Neural progenitor cell (in vitro differentiated cells): ENCODE results near the gene ARHGEF18. TPM values are rescaled to one million over a fixed set of nuclear protein-coding genes. Genes with fewer than 3 reads are reported as not detected.

ENCODE experiments used
- DNase-seq: peaks from one replicate; pipeline ENCODE4 v3.0.0-alpha.2; 2016; ENCODE audit warnings: low spot score
- H2AFZ ChIP-seq: fragments of 200-600 bp; sonication (generic); replicated peaks from 2 replicates; pipeline ENCODE4 v1.6.1; 2016; ENCODE audit warnings: antibody characterized with exemption
- H3F3A ChIP-seq: fragments of 200-600 bp; sonication (generic); 2 replicates; pipeline ENCODE4 v1.6.1; 2016; ENCODE audit warnings: antibody characterized with exemption, low read depth
- H3K27ac ChIP-seq: fragments of 200-600 bp; sonication (generic); 2 replicates; pipeline ENCODE4 v1.5.1; 2016; ENCODE audit warnings: mild to moderate bottlenecking
- H3K27me3 ChIP-seq: fragments of 200-600 bp; sonication (generic); 2 replicates; pipeline ENCODE4 v1.6.1; 2016; ENCODE audit warnings: mild to moderate bottlenecking, moderate library complexity
- H3K36me3 ChIP-seq: fragments of 200-600 bp; sonication (generic); 2 replicates; pipeline ENCODE4 v1.5.1; 2016
- H3K4me1 ChIP-seq: fragments of 200-600 bp; sonication (generic); 2 replicates; pipeline ENCODE4 v1.6.1; 2016; ENCODE audit warnings: mixed run types
- H3K4me2 ChIP-seq: fragments of 200-600 bp; sonication (generic); 2 replicates; pipeline ENCODE4 v1.6.1; 2016
- H3K4me3 ChIP-seq: fragments of 200-600 bp; sonication (generic); 2 replicates; pipeline ENCODE4 v1.5.1; 2016
- H3K79me2 ChIP-seq: fragments of 200-600 bp; sonication (generic); 2 replicates; pipeline ENCODE4 v1.6.1; 2016; ENCODE audit warnings: low read depth
- H3K9ac ChIP-seq: fragments of 200-600 bp; sonication (generic); 2 replicates; pipeline ENCODE4 v1.6.1; 2016
- H3K9me3 ChIP-seq: fragments of 200-600 bp; sonication (generic); 2 replicates; pipeline ENCODE4 v1.5.1; 2016; ENCODE audit warnings: low read depth
- H4K20me1 ChIP-seq: fragments of 200-600 bp; sonication (generic); 2 replicates; pipeline ENCODE4 v1.6.1; 2016; ENCODE audit warnings: low read depth
- H3K27ac Mint-ChIP-seq: 3 replicates; pipeline ENCODE4 v1.8.0; 2021; ENCODE audit warnings: mixed read lengths
- H3K27me3 Mint-ChIP-seq: 2 replicates; pipeline ENCODE4 v1.8.0; 2022; ENCODE audit warnings: low read depth, mild to moderate bottlenecking, inconsistent platforms, moderate library complexity, mixed read lengths; ENCODE audit not compliant: insufficient read depth
- H3K36me3 Mint-ChIP-seq: 3 replicates; pipeline ENCODE4 v1.8.0; 2021; ENCODE audit warnings: mixed read lengths
- H3K4me1 Mint-ChIP-seq: 3 replicates; pipeline ENCODE4 v1.8.0; 2021; ENCODE audit warnings: mixed read lengths
- H3K4me3 Mint-ChIP-seq: 3 replicates; pipeline ENCODE4 v1.8.0; 2021; ENCODE audit warnings: mild to moderate bottlenecking, moderate library complexity, mixed read lengths
- H3K9me3 Mint-ChIP-seq: 3 replicates; pipeline ENCODE4 v1.8.0; 2020; ENCODE audit warnings: mixed read lengths
- CTCF ChIP-seq: fragments of 200-600 bp; sonication (generic); IDR thresholded peaks from 2 replicates; pipeline ENCODE4 v1.5.1; 2017; ENCODE audit warnings: antibody characterized with exemption, mild to moderate bottlenecking
- EZH2 ChIP-seq: fragments of 200-600 bp; sonication (generic); IDR thresholded peaks from 2 replicates; pipeline ENCODE4 v1.6.1; 2017; ENCODE audit warnings: antibody characterized with exemption, mild to moderate bottlenecking, moderate library complexity
- EZH2phosphoT487 ChIP-seq: fragments of 200-600 bp; sonication (generic); IDR thresholded peaks from 2 replicates; pipeline ENCODE4 v1.6.1; 2017; ENCODE audit warnings: antibody characterized with exemption
- total RNA-seq: library from RNA; depleted of rRNA; stranded (reverse); fragments of >200 nt; gene quantifications from 2 replicates; pipeline ENCODE4 v1.2.3, GENCODE V29; 2015; ENCODE audit warnings: low replicate concordance

The ARHGEF18 gene
- total RNA-seq, 1 donor from 2014 or later: 13.6 TPM

- Mint-ChIP-seq H3K27me3 (peaks cover 11% of the 10 kb centered on the region), H3K4me3 (no peak overlapping the region), H3K36me3 (no peaks in the 10 kb centered on the region)
Measured at GRCh38 chr19:7372810-7373209, 24.1 kb downstream of the ARHGEF18 start.

GRCh38 chr19:7373862-7374261 is 25.1 kb downstream of the ARHGEF18 start:
- Histone ChIP-seq H3K4me3 (no peak overlapping the region), H3K79me2 (no peaks in the 10 kb centered on the region), H3K4me1 (peaks cover 10% of the 10 kb centered on the region), H3K4me2 (no peak overlapping the region), H3K9me3 (no peaks in the 10 kb centered on the region), H3K27me3 (no peaks in the 10 kb centered on the region), H3K27ac (no peak overlapping the region), H3F3A (no peaks in the 10 kb centered on the region), H2AFZ (no peak overlapping the region), H3K9ac (no peak overlapping the region), H3K36me3 (no peaks in the 10 kb centered on the region), H4K20me1 (no peaks in the 10 kb centered on the region)
- H3K27ac Mint-ChIP-seq: no peak overlapping the region
- H3K4me3 Mint-ChIP-seq: no peak overlapping the region
- H3K36me3 Mint-ChIP-seq: no peaks in the 10 kb centered on the region
- no peaks in the 10 kb centered on the region for H3K4me1 Mint-ChIP-seq
- no peak for DNase-seq
- peaks cover 10% of the 10 kb centered on the region for H3K27me3 Mint-ChIP-seq
- TF ChIP-seq EZH2 (no peak), CTCF (no peak), EZH2phosphoT487 (no peak)
- no peaks in the 10 kb centered on the region for H3K9me3 Mint-ChIP-seq

More at GRCh38 chr19:7372810-7373209, 24.1 kb downstream of the ARHGEF18 start:
- Histone ChIP-seq H3K27me3 (no peaks in the 10 kb centered on the region), H3K4me1 (peaks cover 10% of the 10 kb centered on the region), H3K79me2 (no peaks in the 10 kb centered on the region), H3K9ac (no peak overlapping the region), H4K20me1 (no peaks in the 10 kb centered on the region), H3K36me3 (no peaks in the 10 kb centered on the region), H3K4me2 (no peak overlapping the region), H2AFZ (no peak overlapping the region), H3K27ac (no peak overlapping the region), H3K9me3 (no peaks in the 10 kb centered on the region), H3K4me3 (no peak overlapping the region), H3F3A (no peaks in the 10 kb centered on the region)
- Mint-ChIP-seq H3K27ac (no peak overlapping the region), H3K9me3 (no peaks in the 10 kb centered on the region), H3K4me1 (no peaks in the 10 kb centered on the region)
- TF ChIP-seq EZH2phosphoT487 (no peak), CTCF (no peak), EZH2 (no peak)
- no peak for DNase-seq

GRCh38 chr19:7376151-7376852 is 27.6 kb downstream of the ARHGEF18 start:
- Histone ChIP-seq H3K4me3 (no peak overlapping the region), H3K27ac (no peak overlapping the region), H3K36me3 (no peaks in the 10 kb centered on the region), H3K4me1 (peaks cover 10% of the 10 kb centered on the region), H2AFZ (no peak overlapping the region), H3K79me2 (no peaks in the 10 kb centered on the region), H3K4me2 (peak overlapping the region; percentile 18), H3F3A (no peaks in the 10 kb centered on the region), H3K9ac (no peak overlapping the region), H4K20me1 (no peaks in the 10 kb centered on the region), H3K27me3 (no peaks in the 10 kb centered on the region), H3K9me3 (no peaks in the 10 kb centered on the region)
- Mint-ChIP-seq H3K4me3 (no peak overlapping the region), H3K27me3 (peaks cover 7% of the 10 kb centered on the region), H3K4me1 (peaks cover 3% of the 10 kb centered on the region), H3K36me3 (no peaks in the 10 kb centered on the region), H3K9me3 (no peaks in the 10 kb centered on the region), H3K27ac (no peak overlapping the region)
- peak; percentile 44 for DNase-seq
- TF ChIP-seq CTCF: no peak
- no peak for TF ChIP-seq EZH2
- TF ChIP-seq EZH2phosphoT487: no peak
